GM23338 (cell line): Measurements from ENCODE around the gene NTN1. TPM values are rescaled to one million over a fixed set of nuclear protein-coding genes. Genes with fewer than 3 reads are reported as not detected.

Source experiments
- ATAC-seq: fragments of 200-7000 bp; cut with Tn5 transposase; 3 replicates; pipeline ENCODE4 v1.9.1; 2020
- DNase-seq: peaks from one replicate; pipeline ENCODE4 v3.0.0-alpha.2; 2015; ENCODE audit warnings: low spot score
- H2AFZ ChIP-seq: fragments of 200-600 bp; sonication (generic); 2 replicates; pipeline ENCODE4 v1.8.0; 2016; ENCODE audit warnings: antibody characterized with exemption, mild to moderate bottlenecking, moderate library complexity
- H3F3A ChIP-seq: fragments of 200-600 bp; sonication (generic); replicated peaks from 2 replicates; pipeline ENCODE4 v1.8.0; 2017; ENCODE audit warnings: antibody characterized with exemption, mixed run types, low read depth
- H3K27ac ChIP-seq: fragments of 200-600 bp; sonication (generic); 2 replicates; pipeline ENCODE4 v1.6.1; 2016; ENCODE audit warnings: low read depth
- H3K27me3 ChIP-seq: fragments of 200-600 bp; sonication (generic); 2 replicates; pipeline ENCODE4 v1.8.0; 2016; ENCODE audit warnings: mild to moderate bottlenecking, mixed run types, moderate library complexity; ENCODE audit not compliant: insufficient read depth
- H3K36me3 ChIP-seq: fragments of 200-600 bp; sonication (generic); 2 replicates; pipeline ENCODE4 v1.8.0; 2016; ENCODE audit warnings: mild to moderate bottlenecking; ENCODE audit not compliant: insufficient read depth
- H3K4me1 ChIP-seq: fragments of 200-600 bp; sonication (generic); 2 replicates; pipeline ENCODE4 v1.8.0; 2016; ENCODE audit warnings: mild to moderate bottlenecking, moderate library complexity; ENCODE audit not compliant: insufficient read depth
- H3K4me2 ChIP-seq: fragments of 200-600 bp; sonication (generic); 2 replicates; pipeline ENCODE4 v1.7.1; 2017; ENCODE audit warnings: mixed run types
- H3K4me3 ChIP-seq: fragments of 200-600 bp; sonication (generic); 2 replicates; pipeline ENCODE4 v1.6.1; 2016; ENCODE audit warnings: mixed run types
- H3K79me2 ChIP-seq: fragments of 200-600 bp; sonication (generic); replicated peaks from 2 replicates; pipeline ENCODE4 v1.8.0; 2017; ENCODE audit warnings: mild to moderate bottlenecking; ENCODE audit not compliant: insufficient read depth
- H3K9me2 ChIP-seq: fragments of 200-600 bp; sonication (generic); 2 replicates; pipeline ENCODE4 v1.8.0; 2017; ENCODE audit not compliant: insufficient read depth
- H4K20me1 ChIP-seq: fragments of 200-600 bp; sonication (generic); replicated peaks from 2 replicates; pipeline ENCODE4 v1.8.0; 2017; ENCODE audit warnings: mild to moderate bottlenecking; ENCODE audit not compliant: insufficient read depth
- H3K27ac Mint-ChIP-seq: 2 replicates; pipeline ENCODE4 v1.8.0; 2020; ENCODE audit warnings: inconsistent platforms, mild to moderate bottlenecking, moderate library complexity, mixed read lengths
- H3K27me3 Mint-ChIP-seq: 3 replicates; pipeline ENCODE4 v1.8.0; 2022; ENCODE audit warnings: low read depth, mild to moderate bottlenecking, moderate library complexity, mixed read lengths, inconsistent platforms; ENCODE audit not compliant: insufficient read depth, poor library complexity
- H3K36me3 Mint-ChIP-seq: 3 replicates; pipeline ENCODE4 v1.8.0; 2021; ENCODE audit warnings: low read depth, mild to moderate bottlenecking, inconsistent platforms, moderate library complexity, mixed read lengths
- H3K4me1 Mint-ChIP-seq: 3 replicates; pipeline ENCODE4 v1.8.0; 2020; ENCODE audit warnings: mild to moderate bottlenecking, inconsistent platforms, mixed read lengths
- H3K4me3 Mint-ChIP-seq: 3 replicates; pipeline ENCODE4 v1.8.0; 2021; ENCODE audit warnings: moderate library complexity, mild to moderate bottlenecking, inconsistent platforms, mixed read lengths
- H3K9me3 Mint-ChIP-seq: 3 replicates; pipeline ENCODE4 v1.8.0; 2020; ENCODE audit warnings: moderate library complexity, mild to moderate bottlenecking, inconsistent platforms, mixed read lengths
- CTCF ChIP-seq, 2 experiments: fragments of 200-600 bp in 1 of 2; sonication (generic) in 1 of 2; conservative IDR thresholded peaks; 2 replicates each; pipeline versions ENCODE4 v1.5.1 to v1.6.1; 2016 to 2017; ENCODE audit warnings: antibody characterized with exemption in 2 of 2, low read depth in 2 of 2, mild to moderate bottlenecking in 2 of 2, moderate library complexity in 1 of 2
- ETS1 ChIP-seq: IDR thresholded peaks from 2 replicates; pipeline ENCODE4 v1.6.1; 2016; ENCODE audit warnings: antibody characterized with exemption
- EZH2 ChIP-seq: fragments of 200-600 bp; sonication (generic); IDR thresholded peaks from one replicate; pipeline ENCODE4 v1.8.0; 2017; ENCODE audit warnings: antibody characterized with exemption, mild to moderate bottlenecking, low read depth; ENCODE audit not compliant: unreplicated experiment
- EZH2phosphoT487 ChIP-seq: fragments of 200-600 bp; sonication (generic); IDR thresholded peaks from one replicate; pipeline ENCODE4 v1.8.1; 2018; ENCODE audit warnings: antibody characterized with exemption; ENCODE audit not compliant: unreplicated experiment
- JUNB ChIP-seq: IDR thresholded peaks from one replicate; pipeline ENCODE4 v1.6.1; 2016; ENCODE audit warnings: antibody characterized with exemption; ENCODE audit not compliant: unreplicated experiment
- NANOG ChIP-seq: IDR thresholded peaks from 2 replicates; pipeline ENCODE4 v1.6.1; 2016; ENCODE audit warnings: antibody characterized with exemption, borderline replicate concordance
- REST ChIP-seq: IDR thresholded peaks from one replicate; pipeline ENCODE4 v1.6.1; 2018; ENCODE audit warnings: antibody characterized with exemption; ENCODE audit not compliant: unreplicated experiment
- STAT1 ChIP-seq: IDR thresholded peaks from one replicate; pipeline ENCODE4 v1.6.1; 2016; ENCODE audit warnings: antibody characterized with exemption; ENCODE audit not compliant: unreplicated experiment
- ZNF114 ChIP-seq: fragments of 250-450 bp; sonication (Bioruptor Pico); IDR thresholded peaks from 2 replicates; pipeline ENCODE4 v1.5.0; 2020; ENCODE audit warnings: mild to moderate bottlenecking, moderate library complexity
- ZNF331 ChIP-seq: fragments of 250-450 bp; sonication (Bioruptor Pico); IDR thresholded peaks from 2 replicates; pipeline ENCODE4 v1.5.0; 2020; ENCODE audit warnings: low read depth, mild to moderate bottlenecking, moderate library complexity
- ZNF462 ChIP-seq: fragments of 250-450 bp; sonication (Bioruptor Pico); IDR thresholded peaks from 2 replicates; pipeline ENCODE4 v1.5.0; 2020; ENCODE audit warnings: mild to moderate bottlenecking, moderate library complexity
- polyA plus RNA-seq: library from polyadenylated mRNA; unstranded; fragments of >200 nt; fragmentation: Nextera tagmentation; extraction: Ambion mirVana; gene quantifications from 2 replicates; pipeline ENCODE4 v1.2.1, GENCODE V29; 2016
- total RNA-seq: library from RNA; depleted of rRNA; stranded (reverse); fragments of >200 nt; shearing (Covaris generic); gene quantifications from 2 replicates; pipeline ENCODE4 v1.2.3, GENCODE V29; 2014

Gene NTN1
- total and polyA plus RNA-seq, 2 experiments from 2014 or later, result 0.57 to 2.6 TPM

GRCh38 chr17:9004132-9004960 lies 17.0 kb upstream of the NTN1 start (continued):
- TF ChIP-seq ZNF462 (CRISPR knock-in tag) (no peak), EZH2 (peak; percentile 65), JUNB (no peak), ZNF331 (CRISPR knock-in tag) (no peak), NANOG (no peak)

- Mint-ChIP-seq H3K4me3 (peak overlapping the region; percentile 62; the same call in 2 of the 3 replicates), H3K4me1 (peaks cover 12% of the 10 kb centered on the region), H3K27me3 (peaks cover 82% of the 10 kb centered on the region), H3K27ac (no peak overlapping the region), H3K9me3 (no peaks in the 10 kb centered on the region; the same call in 2 of the 3 replicates), H3K36me3 (no peaks in the 10 kb centered on the region; the same call in 2 of the 3 replicates)
- H3K27me3 ChIP-seq, result peaks cover 100% of the 10 kb centered on the region
- no peak for ATAC-seq
- H3K9me2 ChIP-seq, result no peaks in the 10 kb centered on the region
- no peaks in the 10 kb centered on the region; the same call in 1 of the 2 replicates for H3K36me3 ChIP-seq
- no peaks in the 10 kb centered on the region for H3K79me2 ChIP-seq
- H3K4me3 ChIP-seq, result peak overlapping the region; percentile 60
- H3F3A ChIP-seq, result no peaks in the 10 kb centered on the region
- no peak overlapping the region for H3K27ac ChIP-seq
- DNase-seq, result no peak
- no peaks in the 10 kb centered on the region; the same call in 1 of the 2 replicates for H4K20me1 ChIP-seq
- peak overlapping the region; percentile 88 for H2AFZ ChIP-seq
- peaks cover 16% of the 10 kb centered on the region for H3K4me1 ChIP-seq
- H3K4me2 ChIP-seq, result peak overlapping the region; percentile 85
- no peak for TF ChIP-seq EZH2phosphoT487
- no peak for TF ChIP-seq EZH2
- TF ChIP-seq NANOG, result no peak
- TF ChIP-seq ZNF114 (CRISPR knock-in tag), result no peak
- no peak for TF ChIP-seq ETS1
- TF ChIP-seq ZNF331 (CRISPR knock-in tag), result no peak
- TF ChIP-seq REST, result no peak
- TF ChIP-seq CTCF (conservative IDR thresholded peaks at IDR 0.05; ENCODE audit: low read depth in 2 of 2), result no peak
- no peak for TF ChIP-seq STAT1
Observed at GRCh38 chr17:9004961-9005285, 16.4 kb upstream of the NTN1 start.
